ENCODE results near the gene POP7.

- TF ChIP-seq CTCF (IDR thresholded peaks at IDR 0.05), result no peak
- no peak for TF ChIP-seq POLR2A (IDR thresholded peaks at IDR 0.05)
Observed at GRCh38 chr7:100687261-100687660, 18.7 kb upstream of the POP7 start.

Measured in thyroid gland (tissue), 4 donors.